ENCODE results near the gene PRPF8.

DNA sequence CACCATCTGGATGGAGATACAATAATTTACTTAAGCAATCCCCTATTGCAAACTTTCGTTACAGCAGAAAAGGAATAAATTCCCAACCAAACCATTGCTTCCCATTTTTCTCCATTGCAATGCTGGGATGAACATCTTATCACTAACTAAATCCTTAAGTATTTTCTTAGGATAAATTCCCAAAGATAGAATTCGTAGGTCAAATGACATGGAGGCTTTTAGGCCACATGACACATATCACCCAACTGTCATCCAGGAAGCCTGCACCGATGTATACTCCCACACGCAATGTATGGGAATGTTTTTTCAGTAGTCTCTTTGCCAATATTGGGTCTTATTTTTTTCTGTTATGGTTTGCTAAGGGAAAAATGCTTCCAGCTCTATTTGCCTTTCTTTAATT, 27.1 kb upstream of the PRPF8 start:
- TF ChIP-seq RFX5 (IDR thresholded peaks at IDR 0.05; ENCODE audit: low read length) (no peak), YY1 (IDR thresholded peaks at IDR 0.05; ENCODE audit: low read depth) (no peak), RAD21 (IDR thresholded peaks at IDR 0.05; ENCODE audit: low read length) (no peak), GABPA (IDR thresholded peaks at IDR 0.05; ENCODE audit: low read depth) (no peak), TCF12 (IDR thresholded peaks at IDR 0.05) (no peak), JUND (IDR thresholded peaks at IDR 0.05) (no peak), SIN3A (IDR thresholded peaks at IDR 0.05; ENCODE audit: borderline replicate concordance, low read depth, low read length) (no peak), MXI1 (IDR thresholded peaks at IDR 0.05; ENCODE audit: low read depth, low read length) (no peak)
- TF ChIP-seq, protein P1, sequence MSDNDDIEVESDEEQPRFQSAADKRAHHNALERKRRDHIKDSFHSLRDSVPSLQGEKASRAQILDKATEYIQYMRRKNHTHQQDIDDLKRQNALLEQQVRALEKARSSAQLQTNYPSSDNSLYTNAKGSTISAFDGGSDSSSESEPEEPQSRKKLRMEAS (IDR thresholded peaks at IDR 0.05; ENCODE audit: low read depth), result no peak
- TF ChIP-seq, protein P2, sequence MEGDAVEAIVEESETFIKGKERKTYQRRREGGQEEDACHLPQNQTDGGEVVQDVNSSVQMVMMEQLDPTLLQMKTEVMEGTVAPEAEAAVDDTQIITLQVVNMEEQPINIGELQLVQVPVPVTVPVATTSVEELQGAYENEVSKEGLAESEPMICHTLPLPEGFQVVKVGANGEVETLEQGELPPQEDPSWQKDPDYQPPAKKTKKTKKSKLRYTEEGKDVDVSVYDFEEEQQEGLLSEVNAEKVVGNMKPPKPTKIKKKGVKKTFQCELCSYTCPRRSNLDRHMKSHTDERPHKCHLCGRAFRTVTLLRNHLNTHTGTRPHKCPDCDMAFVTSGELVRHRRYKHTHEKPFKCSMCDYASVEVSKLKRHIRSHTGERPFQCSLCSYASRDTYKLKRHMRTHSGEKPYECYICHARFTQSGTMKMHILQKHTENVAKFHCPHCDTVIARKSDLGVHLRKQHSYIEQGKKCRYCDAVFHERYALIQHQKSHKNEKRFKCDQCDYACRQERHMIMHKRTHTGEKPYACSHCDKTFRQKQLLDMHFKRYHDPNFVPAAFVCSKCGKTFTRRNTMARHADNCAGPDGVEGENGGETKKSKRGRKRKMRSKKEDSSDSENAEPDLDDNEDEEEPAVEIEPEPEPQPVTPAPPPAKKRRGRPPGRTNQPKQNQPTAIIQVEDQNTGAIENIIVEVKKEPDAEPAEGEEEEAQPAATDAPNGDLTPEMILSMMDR (IDR thresholded peaks at IDR 0.05), result no peak
